Stimulated activated CD8-positive, alpha-beta memory T cell treated with anti-CD3 and anti-CD28 coated beads, Interleukin-7, amount 100 ng/mL, for 1 hour (primary cell): Measurements from ENCODE around the gene PHACTR1.

Experiments used
- DNase-seq, 2 donors: peaks; one replicate each; pipeline ENCODE4 v3.0.0-alpha.2; 2020; ENCODE audit warnings: low read depth in 2 of 2

Gene PHACTR1

GRCh38 chr6:12990162-12990561, 273.6 kb downstream of the PHACTR1 start:
- DNase-seq = no peak

GRCh38 chr6:12991435-12991834, 274.9 kb downstream of the PHACTR1 start:
- DNase-seq = no peak

- DNase-seq = no peak
These were observed 276.2 kb downstream of the PHACTR1 start for GRCh38 chr6:12992770-12993169.

- DNase-seq = no peak
These were observed 276.8 kb downstream of the PHACTR1 start for GRCh38 chr6:12993283-12993898.

- DNase-seq = no peak
These were observed 278.9 kb downstream of the PHACTR1 start for GRCh38 chr6:12995419-12995818.

- no peak for DNase-seq
These were observed 284.0 kb downstream of the PHACTR1 start for GRCh38 chr6:13000537-13000936.

- no peak for DNase-seq
These were observed 285.4 kb downstream of the PHACTR1 start for GRCh38 chr6:13001927-13002326.

- no peak for DNase-seq
These were observed 288.0 kb downstream of the PHACTR1 start for GRCh38 chr6:13004601-13005000.

GRCh38 chr6:13005994-13006393, 289.4 kb downstream of the PHACTR1 start:
- DNase-seq = no peak

GRCh38 chr6:13006578-13007300, 290.2 kb downstream of the PHACTR1 start:
- no peak for DNase-seq

GRCh38 chr6:13007744-13008143, 291.2 kb downstream of the PHACTR1 start:
- DNase-seq = no peak

GRCh38 chr6:13009031-13009430, 292.5 kb downstream of the PHACTR1 start:
- no peak for DNase-seq

GRCh38 chr6:13009461-13009860, 292.9 kb downstream of the PHACTR1 start:
- no peak for DNase-seq

- no peak for DNase-seq
These were observed 295.1 kb downstream of the PHACTR1 start for GRCh38 chr6:13011612-13012146.

GRCh38 chr6:13012296-13012695, 295.7 kb downstream of the PHACTR1 start:
- DNase-seq = no peak

- DNase-seq = no peak
These were observed 296.6 kb downstream of the PHACTR1 start for GRCh38 chr6:13012977-13013680.

GRCh38 chr6:13013681-13014503, 297.3 kb downstream of the PHACTR1 start:
- DNase-seq = no peak

GRCh38 chr6:13014504-13015378, 298.2 kb downstream of the PHACTR1 start:
- DNase-seq = no peak

- no peak for DNase-seq
These were observed 298.8 kb downstream of the PHACTR1 start for GRCh38 chr6:13015379-13015681.

GRCh38 chr6:13024616-13025015, 308.0 kb downstream of the PHACTR1 start:
- DNase-seq = no peak

- DNase-seq = no peak
These were observed 309.4 kb downstream of the PHACTR1 start for GRCh38 chr6:13025893-13026499.
